ENCODE measurements around the gene MAML2. TPM values are rescaled to one million over a fixed set of nuclear protein-coding genes. Genes with fewer than 3 reads are reported as not detected.

MAML2 gene
- total RNA-seq, 2 experiments from 2014 or later, result 0.15 to 1.0 TPM

- no peaks in the 10 kb centered on the region for H4K20me1 ChIP-seq (ENCODE audit: insufficient read depth, low read length)
- H3K4me3 ChIP-seq (ENCODE audit: low read depth, low read length, poor library complexity, severe bottlenecking), result no peak overlapping the region
- H3K9me2 ChIP-seq (ENCODE audit: insufficient read depth, low read length), result no peaks in the 10 kb centered on the region
- H3K36me3 ChIP-seq (ENCODE audit: insufficient read depth, low read length), result no peaks in the 10 kb centered on the region
- no TSS peak for BruUV-seq (replicated peaks)
- H3K9me3 ChIP-seq (ENCODE audit: low read length), result no peaks in the 10 kb centered on the region
- TF ChIP-seq, protein P1, sequence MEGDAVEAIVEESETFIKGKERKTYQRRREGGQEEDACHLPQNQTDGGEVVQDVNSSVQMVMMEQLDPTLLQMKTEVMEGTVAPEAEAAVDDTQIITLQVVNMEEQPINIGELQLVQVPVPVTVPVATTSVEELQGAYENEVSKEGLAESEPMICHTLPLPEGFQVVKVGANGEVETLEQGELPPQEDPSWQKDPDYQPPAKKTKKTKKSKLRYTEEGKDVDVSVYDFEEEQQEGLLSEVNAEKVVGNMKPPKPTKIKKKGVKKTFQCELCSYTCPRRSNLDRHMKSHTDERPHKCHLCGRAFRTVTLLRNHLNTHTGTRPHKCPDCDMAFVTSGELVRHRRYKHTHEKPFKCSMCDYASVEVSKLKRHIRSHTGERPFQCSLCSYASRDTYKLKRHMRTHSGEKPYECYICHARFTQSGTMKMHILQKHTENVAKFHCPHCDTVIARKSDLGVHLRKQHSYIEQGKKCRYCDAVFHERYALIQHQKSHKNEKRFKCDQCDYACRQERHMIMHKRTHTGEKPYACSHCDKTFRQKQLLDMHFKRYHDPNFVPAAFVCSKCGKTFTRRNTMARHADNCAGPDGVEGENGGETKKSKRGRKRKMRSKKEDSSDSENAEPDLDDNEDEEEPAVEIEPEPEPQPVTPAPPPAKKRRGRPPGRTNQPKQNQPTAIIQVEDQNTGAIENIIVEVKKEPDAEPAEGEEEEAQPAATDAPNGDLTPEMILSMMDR (conservative IDR thresholded peaks at IDR 0.05; ENCODE audit: low read length), result no peak
- no peak for TF ChIP-seq EZH2phosphoT487 (IDR thresholded peaks at IDR 0.05; ENCODE audit: borderline replicate concordance, low read depth, low read length)
- POLR2A ChIA-PET, result interaction anchor here (0.6 kb wide), 1 partner anchor 1119 kb away, joined by 6 read pairs; no protein-coding TSS in a partner anchor
- intact Hi-C loops (cut with micrococcal nuclease; ENCODE audit: unreplicated experiment), result no loop called here
- DNase-seq (ENCODE audit: low spot score), result no peak
- no peak overlapping the region for H3K4me2 ChIP-seq (ENCODE audit: low read length)
- no peak overlapping the region for H2AFZ ChIP-seq (ENCODE audit: low read length)
- no peak overlapping the region for H3K27ac ChIP-seq (ENCODE audit: low read depth, low read length, poor library complexity, severe bottlenecking)
- H3K4me1 ChIP-seq (ENCODE audit: insufficient read depth, low read length, poor library complexity, severe bottlenecking), result no peaks in the 10 kb centered on the region
- no peaks in the 10 kb centered on the region for H3K79me2 ChIP-seq (ENCODE audit: insufficient read depth, low read depth, low read length)
- CTCF ChIA-PET (ENCODE audit: unreplicated experiment), result no interaction called here
These were observed 258.2 kb downstream of the MAML2 start for GRCh38 chr11:96084610-96085318.

GRCh38 chr11:96082936-96083335 lies 260.1 kb downstream of the MAML2 start:
- Histone ChIP-seq H3K4me2 (ENCODE audit: low read length) (no peak overlapping the region), H3K36me3 (ENCODE audit: insufficient read depth, low read length) (no peaks in the 10 kb centered on the region), H3K9me2 (ENCODE audit: insufficient read depth, low read length) (no peaks in the 10 kb centered on the region), H3K4me1 (ENCODE audit: insufficient read depth, low read length, poor library complexity, severe bottlenecking) (no peaks in the 10 kb centered on the region), H2AFZ (ENCODE audit: low read length) (no peak overlapping the region), H3K27ac (ENCODE audit: low read depth, low read length, poor library complexity, severe bottlenecking) (no peak overlapping the region), H3K9me3 (ENCODE audit: low read length) (no peaks in the 10 kb centered on the region), H3K4me3 (ENCODE audit: low read depth, low read length, poor library complexity, severe bottlenecking) (no peak overlapping the region), H3K79me2 (ENCODE audit: insufficient read depth, low read depth, low read length) (no peaks in the 10 kb centered on the region), H4K20me1 (ENCODE audit: insufficient read depth, low read length) (no peaks in the 10 kb centered on the region)
- intact Hi-C loops (cut with micrococcal nuclease; ENCODE audit: unreplicated experiment), result no loop called here
- no peak for DNase-seq (ENCODE audit: low spot score)
- ChIA-PET CTCF (ENCODE audit: unreplicated experiment) (no interaction called here), POLR2A (interaction anchor here (0.6 kb wide), 2 partner anchors 194 to 1449 kb away, joined by 3 read pairs; no protein-coding TSS in a partner anchor)
- TF ChIP-seq, protein P1 (conservative IDR thresholded peaks at IDR 0.05; ENCODE audit: low read length), result no peak
- TF ChIP-seq EZH2phosphoT487 (IDR thresholded peaks at IDR 0.05; ENCODE audit: borderline replicate concordance, low read depth, low read length), result no peak
- BruUV-seq (replicated peaks), result no TSS peak
